Stomach (tissue), 19 donors: Measurements from ENCODE around the gene SPINK1. TPM values are rescaled to one million over a fixed set of nuclear protein-coding genes. Genes with fewer than 3 reads are reported as not detected.

Source experiments
- DNase-seq, 2 donors: peaks; one replicate each; pipeline versions ENCODE4 v3.0.0 to v3.0.0-alpha.2; 2013 to 2019
- H3K27ac ChIP-seq, 5 donors: fragments of 200-600 bp in 4 of 5; sonication (generic) in 4 of 5; one replicate each; pipeline ENCODE4 v1.5.1; 2013 to 2019; ENCODE audit warnings: mild to moderate bottlenecking in 1 of 5, moderate library complexity in 1 of 5
- H3K27me3 ChIP-seq, 3 donors: fragments of 200-600 bp; sonication (generic); one replicate each; pipeline ENCODE4 v1.5.1; 2017 to 2019; ENCODE audit warnings: mixed run types in 1 of 3
- H3K36me3 ChIP-seq, 4 donors: fragments of 200-600 bp; sonication (generic); 1 replicate in 3 of 4; 2 replicates in 1 of 4; pipeline ENCODE4 v1.5.1; 2016 to 2019
- H3K4me1 ChIP-seq, 4 donors: fragments of 200-600 bp; sonication (generic); one replicate each; pipeline ENCODE4 v1.5.1; 2016 to 2019
- H3K4me3 ChIP-seq, 4 donors: fragments of 200-600 bp; sonication (generic) in 3 of 4; one replicate each; pipeline ENCODE4 v1.5.1; 2016 to 2019; ENCODE audit warnings: mild to moderate bottlenecking in 1 of 4
- H3K9me3 ChIP-seq, 4 donors: fragments of 200-600 bp; sonication (generic); one replicate each; pipeline ENCODE4 v1.5.1; 2016 to 2019
- CTCF ChIP-seq, 7 experiments: fragments of 450-650 bp in 4 of 7; fragments of 200-600 bp in 3 of 7; sonication (generic) in 3 of 7; IDR thresholded peaks; one replicate each; pipeline ENCODE4 v1.5.1; 2016 to 2019; ENCODE audit warnings: antibody characterized with exemption in 7 of 7, control low read depth in 2 of 7, mild to moderate bottlenecking in 1 of 7
- EP300 ChIP-seq: sonication (generic); formaldehyde crosslinking; IDR thresholded peaks from one replicate; pipeline ENCODE4 v1.6.1; 2017; ENCODE audit warnings: antibody characterized with exemption
- POLR2A ChIP-seq, 4 donors: fragments of 450-650 bp; IDR thresholded peaks; one replicate each; pipeline ENCODE4 v1.6.1; 2016; ENCODE audit warnings: antibody characterized with exemption in 4 of 4, control low read depth in 2 of 4, mild to moderate bottlenecking in 1 of 4, moderate library complexity in 1 of 4
- POLR2AphosphoS5 ChIP-seq, 3 donors: sonication (generic); formaldehyde crosslinking; IDR thresholded peaks; one replicate each; pipeline ENCODE4 v1.6.1; 2016; ENCODE audit warnings: antibody characterized with exemption in 3 of 3
- WGBS, 5 donors: extraction: QIAGEN DNeasy Blood & Tissue Kit in 3 of 5; methylation state at CpG; one replicate each; pipeline versions ENCODE4 v1.1.5 to v1.1.7; 2013 to 2018; 5-methylcytosine and 5-hydroxymethylcytosine counted together
- intact Hi-C: fragments of 100-400 bp; cut with DNase I; formaldehyde crosslinking; loops from one replicate; pipeline ENCODE4 v1.15.1; 2023; ENCODE audit warnings: low total_unique reads
- long read RNA-seq, 10 donors: transcript quantifications; one replicate each; lab custom pipeline, GENCODE V29; 2026
- polyA plus RNA-seq, 3 donors: library from polyadenylated mRNA; stranded (reverse); fragments of 200-250 nt; gene quantifications; one replicate each; pipeline ENCODE4 v1.2.3, GENCODE V29; 2013
- total RNA-seq, 5 donors: library from RNA; depleted of rRNA; stranded (reverse); fragments of >200 nt; gene quantifications; one replicate each; pipeline versions ENCODE4 v1.1.0 to v1.2.3, GENCODE V29; 2014 to 2016
- donor health status: healthy with polysubstance abuse.
- donor health status: Bipolar disorder and iron deficiency.
- donor health status: healthy.

Gene SPINK1
- total RNA-seq (1,000 to 10,000 TPM in 2 of 5 donors, 100 to 1,000 TPM in 1, 1 to 10 TPM in 2; 2.6 to 1,996 (median 393) TPM), polyA plus RNA-seq (1,000 to 10,000 TPM; 2,029 to 6,952 (median 5,440) TPM)
- long read RNA-seq, donor 1, transcript SPINK1-201 (4 exons, 542 nt) = minor isoform, 694 of 1,919 reads
- long read RNA-seq, donor 1, transcript SPINK1-202 (2 exons, 244 nt) = major isoform, 1,096 of 1,919 reads
- long read RNA-seq, donor 1, transcript SPINK1-203 (3 exons, 1,188 nt) = minor isoform, 8 of 1,919 reads
- long read RNA-seq, donor 1, partial matches to known transcripts = 20 of 1,919 reads
- long read RNA-seq, donor 1, other reads (novel, unspliced or antisense) = 101 of 1,919 reads
- long read RNA-seq, donor 2, transcript SPINK1-203 (3 exons, 1,188 nt) = minor isoform, 5 of 1,219 reads
- long read RNA-seq, donor 2, transcript SPINK1-201 (4 exons, 542 nt) = major isoform, 576 of 1,219 reads
- long read RNA-seq, donor 2, transcript SPINK1-202 (2 exons, 244 nt) = minor isoform, 562 of 1,219 reads
- long read RNA-seq, donor 2, partial matches to known transcripts = 20 of 1,219 reads
- long read RNA-seq, donor 2, other reads (novel, unspliced or antisense) = 56 of 1,219 reads
- long read RNA-seq, donor 3, transcript SPINK1-202 (2 exons, 244 nt) = minor isoform, 1,126 of 2,815 reads
- long read RNA-seq, donor 3, transcript SPINK1-201 (4 exons, 542 nt) = major isoform, 1,451 of 2,815 reads
- long read RNA-seq, donor 3, transcript SPINK1-203 (3 exons, 1,188 nt) = minor isoform, 33 of 2,815 reads
- long read RNA-seq, donor 3, partial matches to known transcripts = 42 of 2,815 reads
- long read RNA-seq, donor 3, other reads (novel, unspliced or antisense) = 163 of 2,815 reads
- long read RNA-seq, donor 4, transcript SPINK1-202 (2 exons, 244 nt) = minor isoform, 99 of 317 reads
- long read RNA-seq, donor 4, transcript SPINK1-201 (4 exons, 542 nt) = major isoform, 195 of 317 reads
- long read RNA-seq, donor 4, partial matches to known transcripts = 0 of 317 reads
- long read RNA-seq, donor 4, other reads (novel, unspliced or antisense) = 21 of 317 reads
- long read RNA-seq, donor 5, transcript SPINK1-203 (3 exons, 1,188 nt) = minor isoform, 36 of 3,083 reads
- long read RNA-seq, donor 5, transcript SPINK1-201 (4 exons, 542 nt) = major isoform, 1,799 of 3,083 reads
- long read RNA-seq, donor 5, transcript SPINK1-202 (2 exons, 244 nt) = minor isoform, 977 of 3,083 reads
- long read RNA-seq, donor 5, partial matches to known transcripts = 85 of 3,083 reads
- long read RNA-seq, donor 5, other reads (novel, unspliced or antisense) = 186 of 3,083 reads
- long read RNA-seq, donor 6, transcript SPINK1-202 (2 exons, 244 nt) = major isoform, 5,251 of 11,349 reads
- long read RNA-seq, donor 6, transcript SPINK1-203 (3 exons, 1,188 nt) = minor isoform, 86 of 11,349 reads
- long read RNA-seq, donor 6, transcript SPINK1-201 (4 exons, 542 nt) = minor isoform, 5,110 of 11,349 reads
- long read RNA-seq, donor 6, partial matches to known transcripts = 440 of 11,349 reads
- long read RNA-seq, donor 6, other reads (novel, unspliced or antisense) = 462 of 11,349 reads
- long read RNA-seq, donor 7, transcript SPINK1-203 (3 exons, 1,188 nt) = minor isoform, 35 of 3,412 reads
- long read RNA-seq, donor 7, transcript SPINK1-201 (4 exons, 542 nt) = major isoform, 1,761 of 3,412 reads
- long read RNA-seq, donor 7, transcript SPINK1-202 (2 exons, 244 nt) = minor isoform, 1,321 of 3,412 reads
- long read RNA-seq, donor 7, partial matches to known transcripts = 202 of 3,412 reads
- long read RNA-seq, donor 7, other reads (novel, unspliced or antisense) = 93 of 3,412 reads
- long read RNA-seq, donor 8, transcript SPINK1-201 (4 exons, 542 nt) = major isoform, 2,856 of 5,993 reads
- long read RNA-seq, donor 8, transcript SPINK1-203 (3 exons, 1,188 nt) = minor isoform, 71 of 5,993 reads
- long read RNA-seq, donor 8, transcript SPINK1-202 (2 exons, 244 nt) = minor isoform, 2,568 of 5,993 reads
- long read RNA-seq, donor 8, partial matches to known transcripts = 168 of 5,993 reads
- long read RNA-seq, donor 8, other reads (novel, unspliced or antisense) = 330 of 5,993 reads
- long read RNA-seq, donor 9, transcript SPINK1-203 (3 exons, 1,188 nt) = minor isoform, 67 of 6,823 reads
- long read RNA-seq, donor 9, transcript SPINK1-202 (2 exons, 244 nt) = minor isoform, 2,491 of 6,823 reads
- long read RNA-seq, donor 9, transcript SPINK1-201 (4 exons, 542 nt) = major isoform, 3,665 of 6,823 reads
- long read RNA-seq, donor 9, partial matches to known transcripts = 421 of 6,823 reads
- long read RNA-seq, donor 9, other reads (novel, unspliced or antisense) = 179 of 6,823 reads
- long read RNA-seq, donor 10, transcript SPINK1-202 (2 exons, 244 nt) = minor isoform, 435 of 944 reads
- long read RNA-seq, donor 10, transcript SPINK1-203 (3 exons, 1,188 nt) = minor isoform, 7 of 944 reads
- long read RNA-seq, donor 10, transcript SPINK1-201 (4 exons, 542 nt) = major isoform, 446 of 944 reads
- long read RNA-seq, donor 10, partial matches to known transcripts = 14 of 944 reads
- long read RNA-seq, donor 10, other reads (novel, unspliced or antisense) = 42 of 944 reads

- peaks cover 0 to 22% (median 8%) of the 10 kb centered on the region in 4 donors for H3K4me1 ChIP-seq
- intact Hi-C loops = no loop called here
- H3K36me3 ChIP-seq = peaks cover 0 to 4% (median 0%) of the 10 kb centered on the region in 4 donors
- WGBS, 5 donors = 52 to 66% (median 58%) methylated on average over 3 of the region's 3 CpGs
- peak within 1 kb of the TSS; percentile 16 to 77 (median 61) for H3K27ac ChIP-seq
- H3K27me3 ChIP-seq = no peaks in the 10 kb centered on the region
- peak; percentile 62 to 86 for DNase-seq
- TF ChIP-seq EP300 (no peak), POLR2AphosphoS5 (IDR thresholded peaks at IDR 0.05) (peak in 2 of 3 donors; percentile 62 to 80), CTCF (IDR thresholded peaks at IDR 0.05) (no peak)
- H3K9me3 ChIP-seq = no peaks in the 10 kb centered on the region
- peak within 1 kb of the TSS; percentile 16 to 55 (median 37) for H3K4me3 ChIP-seq
Observed at GRCh38 chr5:147831465-147831864, at the start of gene SPINK1. Gene SPINK1, minus strand, starts transcription at chr5:147831671. Its CDS starts 94 bp downstream, at chr5:147831577.

GRCh38 chr5:147880487-147880886, 49.0 kb upstream of the SPINK1 start:
- H3K27me3 ChIP-seq = no peaks in the 10 kb centered on the region
- no peak overlapping the region for H3K27ac ChIP-seq
- H3K4me1 ChIP-seq = peaks cover 0 to 7% (median 0%) of the 10 kb centered on the region in 4 donors
- H3K9me3 ChIP-seq = no peaks in the 10 kb centered on the region
- 93 to 99% (median 97%) methylated on average over 2 of the region's 2 CpGs for WGBS, 5 donors
- no peak overlapping the region for H3K4me3 ChIP-seq
- intact Hi-C loops = loop anchor here (10.0 kb wide), 1 partner anchor 54 kb away; no protein-coding TSS in a partner anchor
- DNase-seq = no peak
- H3K36me3 ChIP-seq = no peaks in the 10 kb centered on the region
- TF ChIP-seq POLR2AphosphoS5 (IDR thresholded peaks at IDR 0.05) (no peak), EP300 (no peak), POLR2A (IDR thresholded peaks at IDR 0.05) (no peak), CTCF (IDR thresholded peaks at IDR 0.05) (no peak)

- Histone ChIP-seq H3K9me3 (no peaks in the 10 kb centered on the region), H3K27me3 (no peaks in the 10 kb centered on the region), H3K36me3 (no peaks in the 10 kb centered on the region), H3K27ac (no peak overlapping the region), H3K4me3 (no peak overlapping the region), H3K4me1 (peaks cover 0 to 7% (median 0%) of the 10 kb centered on the region in 4 donors)
- intact Hi-C loops = loop anchor here (10.0 kb wide), 1 partner anchor 55 kb away; no protein-coding TSS in a partner anchor
- no peak for DNase-seq
- 93 to 98% (median 94%) methylated on average over 3 of the region's 3 CpGs for WGBS, 5 donors
- TF ChIP-seq CTCF (IDR thresholded peaks at IDR 0.05) (no peak), EP300 (no peak), POLR2A (IDR thresholded peaks at IDR 0.05) (no peak), POLR2AphosphoS5 (IDR thresholded peaks at IDR 0.05) (no peak)
Observed at GRCh38 chr5:147879784-147880183, 48.3 kb upstream of the SPINK1 start.
